A673 (cell line): Measurements from ENCODE around the gene LMNB1. TPM values are rescaled to one million over a fixed set of nuclear protein-coding genes. Genes with fewer than 3 reads are reported as not detected.

ENCODE experiments used
- BruUV-seq: library from RNA; stranded (reverse); fragments of 400-500 nt; replicated peaks from 2 replicates; lab custom pipeline; 2021; lab: Mats Ljungman, UMichigan
- CTCF ChIA-PET: fragments of 300-600 bp; sonication (Branson Sonifier 250); formaldehyde crosslinking; loops from one replicate; lab custom pipeline; 2022; ENCODE audit warnings: antibody characterized with exemption; lab: Charles Lee
- POLR2A ChIA-PET: fragments of 300-600 bp; sonication (Branson Sonifier 250); formaldehyde crosslinking; loops from one replicate; lab custom pipeline; 2022; ENCODE audit warnings: antibody characterized with exemption; ENCODE audit not compliant: low non-redundant PET; lab: Charles Lee
- DNase-seq: peaks from one replicate; pipeline ENCODE4 v3.0.0-alpha.2; 2015; ENCODE audit warnings: low spot score
- H3K27ac ChIP-seq: fragments of 200-600 bp; sonication (generic); 2 replicates; pipeline ENCODE4 v1.5.1; 2016; ENCODE audit warnings: mixed run types, low read depth, mild to moderate bottlenecking, mixed read lengths, antibody characterized with exemption, low read length; ENCODE audit not compliant: poor library complexity, severe bottlenecking
- H3K27me3 ChIP-seq: fragments of 200-600 bp; sonication (generic); replicated peaks from 2 replicates; pipeline ENCODE4 v1.6.1; 2017; ENCODE audit warnings: mixed run types, low read depth, mild to moderate bottlenecking, mixed read lengths, antibody characterized with exemption, low read length; ENCODE audit not compliant: insufficient read depth, poor library complexity
- H3K36me3 ChIP-seq: fragments of 200-600 bp; sonication (generic); 2 replicates; pipeline ENCODE4 v1.6.1; 2016; ENCODE audit warnings: mixed run types, mild to moderate bottlenecking, mixed read lengths, antibody characterized with exemption, low read length; ENCODE audit not compliant: insufficient read depth, poor library complexity, severe bottlenecking
- H3K4me1 ChIP-seq: fragments of 200-600 bp; sonication (generic); 2 replicates; pipeline ENCODE4 v1.6.1; 2017; ENCODE audit warnings: mixed run types, mild to moderate bottlenecking, mixed read lengths, antibody characterized with exemption, low read length; ENCODE audit not compliant: insufficient read depth, poor library complexity, severe bottlenecking
- H3K4me3 ChIP-seq: fragments of 200-600 bp; sonication (generic); 2 replicates; pipeline ENCODE4 v1.5.1; 2016; ENCODE audit warnings: low read depth, mixed run types, mild to moderate bottlenecking, mixed read lengths, low read length; ENCODE audit not compliant: poor library complexity, severe bottlenecking
- H3K9me3 ChIP-seq: fragments of 200-600 bp; sonication (generic); 2 replicates; pipeline ENCODE4 v1.6.1; 2016; ENCODE audit warnings: mixed run types, low read depth, mild to moderate bottlenecking, mixed read lengths, antibody characterized with exemption, low read length; ENCODE audit not compliant: poor library complexity, severe bottlenecking
- CTCF ChIP-seq: fragments of 300-800, 200-600 bp; sonication (generic); conservative IDR thresholded peaks from 2 replicates; pipeline ENCODE4 v1.5.1; 2017; ENCODE audit warnings: low read depth, mild to moderate bottlenecking, antibody characterized with exemption, low read length, moderate library complexity, mixed read lengths
- EZH2 ChIP-seq: fragments of 200-600 bp; sonication (generic); IDR thresholded peaks from 2 replicates; pipeline ENCODE4 v1.6.1; 2017; ENCODE audit warnings: borderline replicate concordance, low read depth, mild to moderate bottlenecking, mixed read lengths, antibody characterized with exemption, low read length; ENCODE audit not compliant: poor library complexity, severe bottlenecking
- intact Hi-C: fragments of 100-400 bp; cut with micrococcal nuclease; formaldehyde crosslinking; loops from one replicate; pipeline ENCODE4 v1.10.0; 2022; ENCODE audit not compliant: unreplicated experiment
- total RNA-seq: library from RNA; stranded (reverse); gene quantifications from 2 replicates; pipeline ENCODE4 v1.2.3, GENCODE V29; 2021

Gene LMNB1
- total RNA-seq, 1 experiment from 2014 or later: 267 TPM

- Histone ChIP-seq H3K9me3 (no peaks in the 10 kb centered on the region), H3K27ac (no peak overlapping the region), H3K4me1 (peaks cover 18% of the 10 kb centered on the region), H3K27me3 (no peaks in the 10 kb centered on the region), H3K36me3 (peaks cover 86% of the 10 kb centered on the region), H3K4me3 (no peak overlapping the region)
- ChIA-PET CTCF (interaction anchor here (0.6 to 1.0 kb wide), 3 partner anchors 131 to 218 kb away, joined by 3 to 4 read pairs (median 3); no protein-coding TSS in a partner anchor), POLR2A (interaction anchor here (0.6 kb wide), 2 partner anchors 20 to 156 kb away, joined by 3 read pairs; no protein-coding TSS in a partner anchor)
- intact Hi-C loops: loop anchor here (2.0 kb wide), 1 partner anchor 132 kb away; no protein-coding TSS in a partner anchor
- BruUV-seq: no TSS peak
- peak; percentile 54 for TF ChIP-seq CTCF
- TF ChIP-seq EZH2: no peak
- peak; percentile 60 for DNase-seq
Measured at GRCh38 chr5:126808521-126808988, 31.6 kb downstream of the LMNB1 start.

GRCh38 chr5:126809916-126810315 lies 33.0 kb downstream of the LMNB1 start:
- H3K36me3 ChIP-seq: peaks cover 96% of the 10 kb centered on the region
- ChIA-PET CTCF (no interaction called here), POLR2A (no interaction called here)
- no TSS peak for BruUV-seq
- no peak for TF ChIP-seq CTCF
- TF ChIP-seq EZH2: no peak
- H3K9me3 ChIP-seq: no peaks in the 10 kb centered on the region
- H3K4me3 ChIP-seq: no peak overlapping the region
- H3K27me3 ChIP-seq: no peaks in the 10 kb centered on the region
- H3K4me1 ChIP-seq: peaks cover 7% of the 10 kb centered on the region
- no peak for DNase-seq
- intact Hi-C loops: loop anchor here (2.0 kb wide), 1 partner anchor 133 kb away; no protein-coding TSS in a partner anchor
- no peak overlapping the region for H3K27ac ChIP-seq

GRCh38 chr5:126810596-126811380 lies 33.9 kb downstream of the LMNB1 start:
- POLR2A ChIA-PET: no interaction called here
- intact Hi-C loops: no loop called here
- DNase-seq: no peak
- CTCF ChIA-PET: interaction anchor here (0.5 to 1.0 kb wide), 2 partner anchors 9 to 376 kb away, joined by 3 read pairs; no protein-coding TSS in a partner anchor
- H3K4me1 ChIP-seq: peaks cover 13% of the 10 kb centered on the region
- no peaks in the 10 kb centered on the region for H3K9me3 ChIP-seq
- H3K27ac ChIP-seq: peak overlapping the region; percentile 28
- peaks cover 96% of the 10 kb centered on the region for H3K36me3 ChIP-seq
- no peaks in the 10 kb centered on the region for H3K27me3 ChIP-seq
- no peak for TF ChIP-seq EZH2
- TF ChIP-seq CTCF: no peak
- H3K4me3 ChIP-seq: no peak overlapping the region
- BruUV-seq: no TSS peak
